RPMI8226 (cell line): ENCODE data around the gene DSG3.

ENCODE experiments used
- DNase-seq: peaks from one replicate; pipeline ENCODE4 v3.0.0-alpha.2; 2015

Gene DSG3

DNA sequence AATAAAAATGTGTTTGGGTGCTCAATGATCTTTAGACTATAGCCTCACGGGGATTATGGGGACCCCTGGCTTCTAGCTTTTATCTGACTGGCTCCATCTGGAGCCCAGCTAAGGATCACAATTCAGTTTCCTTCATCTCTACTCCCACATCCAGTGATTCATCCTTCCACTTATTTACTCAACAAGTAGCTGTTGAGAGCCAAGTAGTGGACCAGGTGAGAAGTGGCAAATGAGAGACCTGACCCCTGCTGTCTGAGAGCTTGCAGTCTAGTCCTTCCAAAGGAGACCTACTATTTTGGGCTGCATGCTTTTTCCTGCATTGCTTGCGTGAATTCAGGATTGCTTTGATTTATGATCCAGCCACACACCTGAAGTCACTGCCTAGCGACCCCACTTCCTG is 10.7 kb upstream of the DSG3 start:
- no peak for DNase-seq

DNA sequence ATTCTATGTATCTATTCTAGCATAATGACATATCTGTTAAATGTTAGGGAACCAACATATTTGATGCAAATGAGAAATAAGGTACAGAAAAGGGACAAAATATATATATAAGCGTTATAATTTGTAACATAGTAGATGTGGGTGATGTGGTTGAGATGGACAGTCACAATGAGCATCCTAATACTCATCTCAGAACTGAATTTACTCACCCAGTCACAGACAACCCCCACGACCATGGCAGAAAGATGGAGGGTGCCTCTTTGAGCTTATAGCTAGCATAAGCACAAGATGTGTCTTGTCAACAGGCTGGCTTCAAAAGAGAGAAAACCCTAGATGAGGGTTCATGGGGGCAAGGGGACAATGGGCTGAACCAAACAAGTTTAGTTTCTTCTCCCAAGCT is 9.1 kb upstream of the DSG3 start:
- no peak for DNase-seq

DNA sequence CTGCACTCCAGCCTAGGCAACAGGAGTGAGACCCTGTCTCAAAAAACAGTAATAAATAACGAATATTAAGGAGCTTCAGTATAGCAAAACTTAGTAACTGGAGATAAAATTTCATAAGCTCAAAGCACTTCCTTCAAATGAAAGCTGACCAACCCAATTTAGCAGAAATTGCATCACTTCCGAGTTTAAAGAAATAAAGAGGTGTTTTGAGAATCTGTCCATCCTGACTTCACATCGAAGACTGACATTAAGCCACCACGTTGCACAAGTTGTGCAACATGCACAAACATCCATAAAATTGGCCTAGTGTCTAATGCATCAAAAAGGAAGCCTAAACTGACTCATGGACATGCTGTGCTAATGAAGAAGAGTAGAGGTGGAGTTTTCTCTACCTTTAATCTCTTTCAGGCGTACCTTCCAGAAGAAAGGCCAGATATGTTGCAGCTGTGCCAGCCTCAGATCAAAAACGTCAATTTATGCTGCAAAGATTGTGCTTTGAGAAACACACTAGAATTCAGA is 7.7 kb upstream of the DSG3 start:
- DNase-seq = no peak

DNA sequence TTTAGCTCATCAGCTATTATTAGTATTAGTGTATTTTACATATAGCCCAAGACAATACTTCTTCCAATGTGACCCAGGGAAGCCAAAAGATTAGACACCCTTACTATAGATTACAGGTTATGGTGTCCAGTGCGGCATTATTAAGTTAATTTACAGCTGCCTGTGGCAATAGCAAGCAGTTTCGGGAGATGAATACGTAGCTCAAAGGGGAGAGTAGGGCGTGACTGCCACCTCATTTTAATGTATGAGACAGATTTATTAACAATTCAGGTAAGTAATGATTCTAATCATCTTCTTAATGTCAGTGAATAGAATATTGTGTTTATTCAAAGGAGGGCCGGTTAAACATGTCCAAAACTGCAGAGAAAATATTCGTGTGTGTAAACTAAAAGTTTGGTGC is 6.8 kb upstream of the DSG3 start:
- DNase-seq = no peak

DNA sequence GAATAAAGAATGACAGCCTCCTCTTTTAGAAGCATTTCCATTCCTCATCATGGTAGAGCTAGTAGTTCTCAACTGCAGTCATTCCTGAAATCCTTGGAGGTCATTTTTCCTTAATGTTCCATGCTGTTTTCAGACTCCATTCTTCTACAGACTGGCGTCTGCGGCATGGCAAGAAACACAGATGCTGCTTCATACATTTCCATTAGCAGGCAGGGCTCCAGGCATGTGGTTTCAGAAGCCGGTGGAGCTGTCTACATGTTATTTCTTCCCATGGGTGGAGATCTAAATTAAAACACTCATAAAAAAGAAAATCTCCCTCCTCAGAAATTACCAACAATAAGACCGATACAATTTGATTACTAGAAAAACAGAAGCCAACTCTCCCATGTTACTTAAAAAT is 6.0 kb upstream of the DSG3 start:
- DNase-seq = no peak

DNA sequence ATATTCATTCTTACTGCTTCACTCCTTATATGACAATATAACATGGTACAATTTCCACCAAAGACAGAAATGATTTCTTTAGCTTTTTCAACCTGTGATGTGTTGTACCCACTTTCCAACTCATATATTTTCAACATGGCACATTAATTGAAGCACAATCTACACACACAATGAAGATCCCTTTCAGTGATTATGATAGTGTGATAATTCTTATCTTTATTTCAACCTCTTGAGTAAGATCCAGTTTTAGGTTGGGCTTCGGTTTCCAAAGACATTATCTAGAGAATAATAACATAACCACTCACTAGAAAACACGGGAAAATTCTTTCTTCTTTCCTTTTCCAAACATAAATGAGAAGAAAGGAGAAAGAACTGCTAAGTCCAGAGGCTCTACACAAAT is 3.4 kb upstream of the DSG3 start:
- no peak for DNase-seq

DNA sequence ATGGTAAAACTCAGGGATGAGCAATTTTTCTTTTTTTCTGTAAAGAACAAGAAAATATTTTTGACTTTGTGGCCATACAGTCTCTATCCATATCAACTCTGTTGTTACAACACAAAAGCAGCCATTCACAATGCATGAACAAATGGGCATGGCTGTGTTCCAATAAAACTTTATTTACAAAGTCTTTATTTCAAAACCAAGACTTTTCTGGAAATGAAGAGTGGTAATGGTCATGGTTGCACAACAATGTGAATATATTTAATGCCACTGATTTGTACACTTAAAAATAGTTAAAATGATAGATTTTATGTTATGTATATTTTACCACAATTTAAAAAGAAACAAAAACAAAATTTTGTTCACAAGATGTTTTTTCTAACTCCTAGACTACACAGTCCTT is 1.6 kb upstream of the DSG3 start:
- DNase-seq = no peak

DNA sequence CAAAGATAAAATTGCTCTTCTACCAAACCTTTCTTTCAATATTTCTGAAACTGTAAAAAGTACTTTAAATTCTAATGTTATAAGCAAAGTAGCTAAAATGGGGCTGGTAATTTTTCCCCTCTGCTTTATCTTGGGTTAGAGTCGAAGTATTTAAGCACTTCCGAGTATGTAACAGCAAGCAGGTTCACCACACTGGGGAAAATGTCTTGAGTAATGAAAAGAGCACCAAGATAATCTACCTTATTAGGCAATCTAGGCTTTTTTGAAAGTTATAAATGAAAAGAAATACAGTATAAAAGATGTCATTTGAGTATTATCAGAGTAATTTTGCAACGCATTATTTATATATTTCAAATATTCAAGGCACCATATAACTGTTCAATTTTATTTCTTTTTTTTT is 687 bp upstream of the DSG3 start:
- no peak for DNase-seq

DNA sequence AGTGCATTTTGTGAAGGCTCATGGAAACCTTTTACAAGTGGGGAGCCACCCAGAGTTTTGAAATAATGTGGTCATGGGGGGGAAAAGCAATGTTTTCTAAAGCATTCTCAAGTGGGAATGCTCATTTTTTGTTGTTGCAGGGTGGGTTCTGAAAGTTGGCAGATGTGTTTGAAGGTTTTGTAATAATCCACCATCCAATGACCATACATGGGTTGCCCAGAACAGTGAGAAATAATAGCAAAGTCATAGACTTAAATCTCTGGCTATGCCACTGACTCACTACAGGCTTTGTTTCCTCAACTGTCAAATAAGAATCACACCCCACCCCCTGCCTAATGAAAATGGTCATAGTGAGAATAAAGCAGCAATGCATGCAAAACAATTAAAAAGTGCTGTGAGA is 2.9 kb downstream of the DSG3 start:
- no peak for DNase-seq

DNA sequence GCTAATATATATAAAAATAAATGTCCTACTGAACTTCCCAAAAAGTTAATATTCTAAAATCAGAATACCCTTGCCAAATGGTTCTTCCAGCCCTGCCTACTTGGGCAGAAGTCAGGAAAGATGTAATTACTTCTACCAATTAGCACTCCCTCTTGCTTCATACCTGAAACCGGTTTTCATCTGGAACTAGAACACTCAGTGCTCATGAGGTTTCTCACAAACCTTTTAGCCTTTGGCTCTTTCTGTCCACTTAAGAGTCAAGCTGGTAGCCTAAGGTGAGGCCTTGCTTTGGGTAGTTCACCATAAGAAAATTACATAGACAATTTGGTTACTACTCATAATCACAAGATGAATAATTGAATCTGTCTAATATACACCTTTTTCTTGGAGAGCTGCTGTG is 4.1 kb downstream of the DSG3 start:
- no peak for DNase-seq

DNA sequence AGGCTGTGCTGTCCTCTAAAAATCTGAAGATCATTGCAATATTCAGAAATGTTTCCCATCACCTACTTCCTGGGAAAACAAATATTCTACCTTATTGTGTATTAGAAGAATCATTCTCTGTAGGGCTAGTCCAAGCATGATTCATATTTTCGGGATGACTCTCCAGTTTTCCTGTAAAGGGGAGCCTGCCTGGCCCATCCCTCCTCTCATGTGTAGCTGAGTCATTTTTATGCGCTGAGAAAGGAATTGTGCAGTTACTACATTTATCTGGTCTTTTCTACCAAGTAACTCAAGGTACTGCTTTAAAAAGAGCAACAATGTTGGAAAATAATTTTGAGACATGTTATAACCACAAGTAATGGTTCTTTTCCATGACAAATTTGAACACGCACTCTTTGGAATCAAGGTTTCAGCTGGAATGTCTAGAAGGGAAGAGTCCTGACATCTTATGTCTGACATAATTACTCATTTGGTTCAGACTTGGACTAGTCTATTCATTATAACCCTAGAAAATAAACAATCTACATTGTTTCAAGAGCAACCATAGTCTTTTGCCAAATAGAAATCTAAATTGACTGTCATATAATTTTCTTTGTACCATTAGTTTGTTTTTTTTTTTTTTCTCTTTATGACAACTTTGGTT is 6.6 kb downstream of the DSG3 start:
- no peak for DNase-seq

DNA sequence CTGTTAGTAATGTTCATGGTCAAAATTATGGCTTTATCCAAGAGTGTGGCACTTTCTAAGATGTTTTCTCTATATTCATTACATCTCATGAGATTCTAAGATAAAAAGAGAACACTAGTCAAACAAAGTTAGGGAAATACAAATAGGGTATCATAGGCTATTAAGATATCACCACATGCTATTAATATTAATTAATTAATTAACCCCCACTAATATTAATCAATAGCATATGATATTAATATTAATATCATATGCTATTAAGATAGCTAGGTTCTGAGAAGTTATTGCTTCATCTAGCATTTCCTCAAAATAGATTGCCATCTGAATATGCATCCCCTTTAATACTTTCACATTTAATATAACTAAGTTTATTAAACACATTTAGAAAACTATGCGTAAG is 22.1 kb downstream of the DSG3 start:
- DNase-seq = no peak

DNA sequence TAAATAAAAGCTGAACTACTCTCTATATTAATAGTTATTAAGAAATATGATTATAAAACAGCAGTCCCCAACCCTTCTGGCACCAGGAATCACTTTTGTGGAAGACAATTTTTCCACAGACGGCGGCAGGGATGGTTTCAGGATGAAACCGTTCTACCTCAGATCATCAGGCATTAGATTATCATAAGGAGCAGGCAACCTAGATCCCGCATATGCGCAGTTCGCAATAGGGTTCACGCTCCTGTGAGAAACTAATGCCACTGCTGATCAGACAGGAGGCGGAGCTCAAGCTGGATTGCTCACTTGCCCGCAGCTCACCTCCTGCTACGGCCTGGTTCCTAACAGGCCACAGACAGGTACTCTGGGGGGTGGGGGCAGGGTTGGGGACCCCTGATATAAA is 31.1 kb downstream of the DSG3 start:
- DNase-seq = no peak

DNA sequence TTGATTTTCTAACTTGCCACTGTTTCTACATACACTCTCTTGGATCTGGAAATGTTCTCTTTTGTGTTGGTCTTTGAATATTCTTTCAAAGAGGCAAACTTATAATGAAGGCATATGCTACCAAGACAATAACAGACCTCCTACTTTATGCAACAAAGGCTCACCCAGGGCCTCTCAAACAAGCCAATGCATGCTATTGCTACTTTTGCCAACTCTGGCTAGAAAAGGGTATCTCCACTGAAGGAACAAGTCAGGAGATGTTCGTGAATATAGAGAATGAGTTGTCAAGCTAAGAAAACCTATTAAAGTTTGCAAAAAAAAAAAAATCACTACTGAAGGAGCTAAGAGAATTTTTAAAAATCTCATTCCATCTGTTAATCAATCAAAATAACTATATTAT is 34.5 kb downstream of the DSG3 start:
- DNase-seq = no peak

DNA sequence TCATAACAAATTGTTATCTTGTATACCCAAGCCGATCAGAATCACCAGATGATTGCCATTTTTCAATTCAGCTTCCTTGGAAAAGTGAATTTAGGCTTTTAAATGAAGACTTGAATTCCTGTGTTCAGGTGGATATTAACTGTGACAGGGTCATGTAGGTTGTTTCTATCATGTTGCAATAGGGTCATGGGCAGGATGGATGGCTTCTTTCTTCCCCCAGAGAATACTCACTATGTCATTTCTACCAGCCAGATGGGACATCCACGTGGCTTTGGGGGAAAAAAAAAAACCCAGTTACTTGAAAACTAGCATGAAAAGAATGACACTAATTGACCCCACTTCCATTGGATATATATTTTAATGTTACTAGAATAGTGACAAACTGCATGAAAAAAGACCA is 35.9 kb downstream of the DSG3 start:
- no peak for DNase-seq

DNA sequence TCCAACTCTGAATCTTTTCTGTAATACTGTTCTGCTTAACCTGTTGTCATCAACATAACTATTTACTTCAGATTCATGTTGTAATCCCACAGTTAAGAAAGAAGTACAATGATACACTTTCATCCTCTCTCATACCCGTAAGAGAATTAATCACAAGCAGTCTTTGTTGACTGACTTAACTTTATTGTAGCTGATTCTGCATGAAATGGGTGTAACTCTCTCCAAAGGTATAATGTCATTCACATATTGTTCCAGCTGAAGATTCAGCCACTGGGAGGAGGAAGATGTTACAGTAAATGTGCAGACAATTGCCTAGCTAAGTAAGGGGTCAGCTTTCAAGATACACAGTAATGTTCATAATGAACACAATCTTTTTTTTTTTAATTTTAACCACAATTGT is 36.9 kb downstream of the DSG3 start:
- no peak for DNase-seq

DNA sequence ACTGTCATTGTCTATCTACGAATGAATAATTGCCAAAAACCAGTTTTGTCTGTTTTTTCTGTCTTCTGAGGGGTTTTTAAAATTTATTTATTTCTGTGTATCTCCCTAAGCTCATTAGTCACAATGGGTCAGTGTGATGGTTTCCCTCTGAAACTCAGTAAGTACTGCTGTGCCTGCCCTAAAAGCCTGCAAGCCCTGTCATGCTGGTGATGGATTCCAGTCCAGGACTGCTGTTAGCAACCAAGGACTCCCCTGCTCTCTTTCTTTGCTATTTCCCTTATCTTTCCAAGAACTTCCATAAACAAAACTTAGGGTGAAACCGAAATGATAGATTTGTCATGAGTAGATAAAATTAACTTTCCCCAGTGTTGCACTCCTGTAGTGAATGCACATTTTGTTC is 38.6 kb downstream of the DSG3 start:
- no peak for DNase-seq

DNA sequence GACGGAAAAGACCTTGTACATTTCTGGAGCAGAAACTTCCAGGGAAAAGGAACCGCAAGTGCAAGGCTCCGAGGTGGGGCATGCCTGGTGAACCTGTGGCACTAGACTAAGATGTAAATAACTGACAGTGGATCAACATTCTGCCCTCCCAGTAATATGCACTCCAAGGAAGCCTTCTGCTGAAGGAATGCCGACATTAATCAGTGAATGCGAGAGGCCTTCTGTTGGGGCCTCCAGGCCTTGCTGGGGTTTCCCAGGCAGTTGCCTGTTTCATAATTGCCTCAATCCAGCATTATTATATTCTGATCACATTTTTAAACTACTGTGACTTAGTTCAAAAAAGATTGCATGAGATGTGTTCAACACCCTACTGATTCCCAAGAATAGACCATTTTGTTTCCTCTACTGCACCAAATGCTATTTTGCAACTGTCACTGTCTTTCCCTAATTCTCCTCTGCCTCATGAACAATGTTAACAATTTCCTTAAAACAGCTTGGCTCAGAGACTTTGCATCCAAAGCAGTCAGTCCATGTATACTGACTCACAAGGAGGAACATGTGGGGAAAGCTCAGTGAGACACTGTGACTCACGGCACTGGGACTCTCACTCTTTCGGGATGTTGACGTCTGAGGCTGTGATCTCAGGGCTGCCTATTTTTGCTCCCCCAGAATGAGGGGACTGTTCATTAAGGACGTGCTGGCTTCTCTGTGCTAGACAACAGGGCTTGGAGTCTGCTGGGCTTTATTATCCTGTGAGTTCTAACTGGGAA is 39.9 kb downstream of the DSG3 start:
- no peak for DNase-seq

DNA sequence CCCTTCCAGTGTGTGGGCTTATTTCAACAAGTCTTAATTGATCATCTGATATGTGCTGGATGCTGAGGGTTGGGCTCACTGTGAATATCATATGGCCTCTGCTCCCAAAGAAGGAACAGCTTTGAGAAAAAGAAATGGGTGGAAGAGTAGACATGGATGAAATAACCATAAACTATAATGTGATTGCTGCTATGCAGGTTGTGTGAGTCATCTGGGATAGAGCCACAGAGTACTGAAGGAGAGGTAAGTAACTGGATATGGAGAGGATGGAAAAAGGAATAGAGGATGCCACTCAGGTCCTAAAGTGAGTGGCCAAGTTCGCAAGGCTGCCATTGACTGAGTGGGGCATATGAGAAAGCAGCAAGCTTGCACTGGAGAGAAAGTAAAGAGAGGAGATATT is 41.8 kb downstream of the DSG3 start:
- no peak for DNase-seq

DNA sequence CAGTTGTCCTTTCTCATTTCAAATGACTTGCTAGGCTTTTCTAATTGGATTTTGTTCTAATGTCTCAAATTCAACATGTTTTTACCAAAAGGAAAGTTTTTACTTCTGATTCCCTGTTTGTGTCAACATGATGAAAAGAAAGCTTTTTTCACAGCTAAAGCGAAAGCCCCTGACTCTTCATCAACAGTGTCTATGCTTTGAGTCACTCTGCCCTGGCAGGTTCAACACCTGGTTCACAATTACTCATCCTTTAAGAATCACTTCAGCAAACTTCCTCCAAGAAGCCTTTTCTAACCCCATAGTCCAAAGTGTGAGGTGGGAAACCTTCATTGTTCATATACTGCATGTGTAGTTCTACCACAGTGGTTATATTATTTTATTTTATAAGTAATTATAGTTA is 42.8 kb downstream of the DSG3 start:
- DNase-seq = no peak

DNA sequence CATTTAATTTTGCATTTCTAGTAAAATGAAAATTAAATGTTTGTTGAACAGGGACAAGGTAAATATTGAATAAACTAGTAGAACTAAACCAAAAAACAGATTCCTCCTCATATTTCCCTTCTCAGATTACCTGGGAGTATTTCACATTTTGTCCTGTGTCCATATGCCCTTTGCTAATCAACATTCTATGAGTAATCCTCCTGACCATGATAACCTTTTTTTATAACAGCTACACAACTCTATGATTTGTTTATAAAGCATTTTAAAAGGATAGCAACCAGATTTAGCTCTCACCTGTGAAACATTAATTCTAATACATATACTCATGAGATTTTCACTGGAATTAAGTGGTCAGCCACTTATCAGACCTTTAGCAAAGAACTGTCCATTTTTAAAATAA is 43.3 kb downstream of the DSG3 start:
- no peak for DNase-seq

DNA sequence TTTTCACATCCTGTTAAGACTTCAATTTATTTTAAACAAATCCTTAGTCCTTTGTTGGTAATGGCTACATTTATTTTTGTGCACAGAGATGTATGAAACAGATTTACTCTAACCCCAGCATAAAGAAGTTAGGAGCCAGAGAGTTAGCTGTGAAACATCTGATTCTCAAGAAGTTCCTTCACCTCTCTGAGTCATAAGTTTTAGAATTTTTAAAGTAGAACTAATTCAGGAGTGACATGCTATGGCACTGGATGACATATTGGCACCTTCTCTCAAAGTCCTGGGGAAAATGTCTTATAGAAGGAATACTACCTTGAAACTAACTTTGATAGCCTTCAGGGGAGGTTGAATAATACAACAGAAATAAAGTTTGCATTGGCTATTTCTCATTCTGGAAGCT is 44.0 kb downstream of the DSG3 start:
- DNase-seq = no peak

DNA sequence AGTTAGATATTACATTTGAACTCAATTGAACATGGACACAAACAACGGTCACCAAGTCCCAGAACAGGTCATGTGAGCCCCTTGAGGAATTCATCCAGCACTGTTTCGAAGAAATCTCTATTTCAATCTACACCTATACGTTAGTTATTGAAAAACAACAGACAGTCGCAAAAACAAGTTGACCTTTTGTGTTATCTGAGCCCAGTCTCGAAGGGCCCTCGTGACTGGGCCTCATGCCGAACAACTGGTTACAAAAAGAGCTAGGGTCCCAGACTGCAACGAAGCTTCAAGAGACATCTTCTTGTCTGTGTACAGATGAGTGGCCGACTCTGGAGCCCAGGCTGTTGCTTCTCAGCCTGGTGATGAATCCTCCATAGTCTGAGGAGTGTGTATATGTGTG is 45.1 kb downstream of the DSG3 start:
- DNase-seq = no peak

DNA sequence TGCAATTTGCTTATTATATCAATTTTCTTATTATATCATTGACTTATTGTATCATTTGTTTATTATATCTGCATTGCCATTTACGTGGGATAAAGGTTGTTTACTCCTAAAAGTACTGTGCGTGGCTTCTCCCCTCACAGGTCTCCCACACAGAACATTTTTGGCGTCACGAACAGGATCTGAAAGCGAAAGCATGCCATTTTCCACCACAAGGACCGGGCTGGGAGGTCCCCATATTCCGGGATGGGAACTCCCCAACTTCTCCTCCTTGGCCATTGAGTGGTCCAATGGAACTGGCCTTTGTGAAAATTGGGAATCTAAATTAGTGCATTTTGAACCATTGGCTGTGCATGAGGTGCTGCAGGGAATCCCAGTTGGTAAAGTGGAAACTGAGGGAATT is 45.6 kb downstream of the DSG3 start:
- DNase-seq = peak; percentile 33

DNA sequence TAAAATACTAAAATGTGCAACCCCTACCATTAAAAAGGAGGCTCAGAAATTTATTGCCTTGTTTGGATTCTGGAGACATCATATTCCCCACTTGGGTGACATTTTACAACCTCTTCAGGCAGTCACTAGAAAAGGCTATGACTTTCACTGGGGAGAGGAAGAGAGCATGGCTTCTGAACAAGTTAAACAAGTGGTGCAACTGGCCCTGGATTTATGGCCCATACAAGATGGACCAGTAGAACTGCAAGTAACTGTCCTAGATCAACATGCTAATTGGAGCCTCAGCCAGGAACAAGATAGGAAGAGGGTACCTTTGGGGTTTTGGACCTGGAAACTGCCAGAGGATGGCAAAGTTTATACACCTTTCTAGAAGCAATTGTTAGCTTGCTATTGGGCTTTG is 46.4 kb downstream of the DSG3 start:
- no peak for DNase-seq
